ENCODE results near the gene RPRML. TPM values are rescaled to one million over a fixed set of nuclear protein-coding genes. Genes with fewer than 3 reads are reported as not detected.

The RPRML gene
- total RNA-seq, 1 donor from 2014 or later = 0.46 TPM

DNA sequence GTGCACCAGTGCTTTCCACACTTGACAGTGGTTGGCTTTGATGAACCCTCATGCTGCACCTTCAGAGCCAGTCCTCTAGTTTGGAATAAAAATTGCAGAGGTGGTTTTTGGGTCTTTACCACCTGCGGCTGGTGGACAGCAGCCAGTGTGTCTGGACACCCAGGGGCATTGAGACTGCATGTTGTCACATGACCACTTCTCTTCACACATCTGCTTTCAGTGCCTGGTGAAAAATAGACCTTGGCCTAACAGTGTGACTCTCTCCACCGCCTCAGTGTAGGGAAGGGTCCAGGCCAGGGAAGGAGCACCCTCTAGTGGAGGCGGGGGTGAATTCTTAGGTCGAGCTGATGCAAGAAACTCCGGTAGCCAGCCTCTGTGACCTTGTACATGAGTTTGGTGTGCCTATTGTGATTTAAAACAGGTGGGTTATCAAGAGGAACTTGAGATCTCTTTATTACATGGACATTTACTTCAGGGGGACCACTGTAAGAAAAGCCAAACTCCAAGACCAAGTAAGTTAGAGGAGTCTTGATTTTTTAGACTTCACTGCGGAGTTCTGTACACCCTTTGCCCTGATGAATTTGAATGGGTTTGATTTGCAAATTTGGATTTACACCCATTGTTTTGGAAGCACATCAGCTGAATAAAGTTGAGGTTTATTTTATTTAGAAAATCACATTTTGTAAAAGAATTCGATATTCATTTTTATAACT is 38.2 kb downstream of the RPRML start:
- Mint-ChIP-seq H3K4me1 (ENCODE audit: unreplicated experiment) (peaks cover 28% of the 10 kb centered on the region), H3K27ac (peak overlapping the region; percentile 37), H3K4me3 (no peak overlapping the region), H3K27me3 (peaks cover 3% of the 10 kb centered on the region), H3K9me3 (no peaks in the 10 kb centered on the region), H3K36me3 (peaks cover 10% of the 10 kb centered on the region)
- TF ChIP-seq, protein P1, sequence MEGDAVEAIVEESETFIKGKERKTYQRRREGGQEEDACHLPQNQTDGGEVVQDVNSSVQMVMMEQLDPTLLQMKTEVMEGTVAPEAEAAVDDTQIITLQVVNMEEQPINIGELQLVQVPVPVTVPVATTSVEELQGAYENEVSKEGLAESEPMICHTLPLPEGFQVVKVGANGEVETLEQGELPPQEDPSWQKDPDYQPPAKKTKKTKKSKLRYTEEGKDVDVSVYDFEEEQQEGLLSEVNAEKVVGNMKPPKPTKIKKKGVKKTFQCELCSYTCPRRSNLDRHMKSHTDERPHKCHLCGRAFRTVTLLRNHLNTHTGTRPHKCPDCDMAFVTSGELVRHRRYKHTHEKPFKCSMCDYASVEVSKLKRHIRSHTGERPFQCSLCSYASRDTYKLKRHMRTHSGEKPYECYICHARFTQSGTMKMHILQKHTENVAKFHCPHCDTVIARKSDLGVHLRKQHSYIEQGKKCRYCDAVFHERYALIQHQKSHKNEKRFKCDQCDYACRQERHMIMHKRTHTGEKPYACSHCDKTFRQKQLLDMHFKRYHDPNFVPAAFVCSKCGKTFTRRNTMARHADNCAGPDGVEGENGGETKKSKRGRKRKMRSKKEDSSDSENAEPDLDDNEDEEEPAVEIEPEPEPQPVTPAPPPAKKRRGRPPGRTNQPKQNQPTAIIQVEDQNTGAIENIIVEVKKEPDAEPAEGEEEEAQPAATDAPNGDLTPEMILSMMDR (conservative IDR thresholded peaks at IDR 0.05) = peak; percentile 91
- peak; percentile 85 for DNase-seq (ENCODE audit: extremely low spot score, unreplicated experiment)

DNA sequence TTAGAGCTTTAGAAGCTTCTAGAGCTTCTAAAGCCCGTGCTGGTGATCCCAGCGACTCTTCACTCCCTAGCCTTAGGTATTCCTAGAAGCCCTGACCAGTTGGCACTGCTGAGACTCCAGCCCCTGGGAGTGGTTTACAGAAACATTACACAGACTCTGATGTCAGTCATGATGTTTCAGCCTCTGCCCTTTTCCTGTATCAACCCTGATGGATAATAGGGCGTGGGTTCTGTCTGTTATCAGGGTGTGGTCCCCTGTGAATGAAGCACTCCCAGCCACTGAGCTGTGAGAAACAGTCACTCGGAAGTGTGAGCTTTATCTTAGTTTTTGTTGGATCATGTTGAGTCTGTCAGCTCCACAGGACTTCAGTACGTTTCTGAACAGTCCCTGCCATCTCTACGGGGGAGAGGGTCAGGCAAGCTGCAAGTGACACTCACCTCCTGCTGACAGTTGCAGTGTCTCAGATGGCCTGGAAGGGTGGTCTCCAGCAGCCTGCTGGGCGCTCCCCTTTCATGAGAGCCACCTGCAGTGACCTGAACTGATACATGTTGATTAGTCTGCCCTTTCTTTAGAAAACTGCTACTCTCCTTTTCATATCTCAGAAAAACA is 43.3 kb downstream of the RPRML start:
- TF ChIP-seq, protein P1 (conservative IDR thresholded peaks at IDR 0.05) = no peak
- Mint-ChIP-seq H3K9me3 (no peaks in the 10 kb centered on the region), H3K27me3 (no peaks in the 10 kb centered on the region), H3K36me3 (peaks cover 33% of the 10 kb centered on the region), H3K4me3 (no peak overlapping the region), H3K4me1 (ENCODE audit: unreplicated experiment) (peaks cover 2% of the 10 kb centered on the region), H3K27ac (peak overlapping the region; percentile 46)
- DNase-seq (ENCODE audit: extremely low spot score, unreplicated experiment) = no peak

DNA sequence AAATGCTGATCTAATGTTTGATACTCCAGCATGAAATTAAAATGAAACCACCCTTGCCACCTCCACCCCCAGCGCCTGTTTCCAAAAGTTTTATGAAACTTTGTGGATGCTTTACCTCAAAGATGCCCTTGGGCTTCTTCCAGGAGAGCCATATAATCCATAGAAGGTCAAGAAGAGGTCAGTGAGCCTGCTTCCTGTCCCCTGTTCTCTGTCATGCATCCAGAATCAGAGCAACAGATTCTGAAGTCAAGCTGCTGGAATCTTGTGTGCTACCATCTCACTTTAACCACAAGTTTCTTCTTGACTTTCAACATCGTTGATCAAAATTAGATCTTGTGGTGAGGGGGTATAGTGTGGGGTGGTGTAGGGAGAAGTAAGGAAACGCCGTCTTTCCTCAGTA is 47.5 kb downstream of the RPRML start:
- Mint-ChIP-seq H3K27me3 (no peaks in the 10 kb centered on the region), H3K9me3 (no peaks in the 10 kb centered on the region), H3K4me1 (ENCODE audit: unreplicated experiment) (peaks cover 31% of the 10 kb centered on the region), H3K4me3 (no peak overlapping the region), H3K27ac (no peak overlapping the region), H3K36me3 (peaks cover 25% of the 10 kb centered on the region)
- no peak for DNase-seq (ENCODE audit: extremely low spot score, unreplicated experiment)
- TF ChIP-seq, protein P1 (conservative IDR thresholded peaks at IDR 0.05) = no peak

DNA sequence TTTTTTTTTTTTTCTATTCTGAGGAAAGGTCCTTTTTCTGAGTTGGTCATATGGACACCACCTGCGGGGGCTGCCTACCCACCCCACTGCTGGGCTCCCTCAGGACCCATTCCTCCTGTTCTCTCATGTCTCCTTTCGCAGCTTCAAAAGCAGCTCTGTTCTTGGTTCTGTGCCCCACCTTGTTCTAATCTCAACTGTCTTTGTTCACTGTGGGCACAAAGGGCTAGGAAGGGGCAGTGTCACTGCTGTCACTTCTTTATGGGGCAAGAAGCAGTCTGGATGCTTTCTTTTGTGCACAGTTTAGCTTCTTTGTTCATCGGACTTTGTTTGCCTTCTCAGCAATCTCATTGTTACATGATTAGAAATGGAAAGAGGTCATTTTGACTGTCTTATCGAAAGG is 49.0 kb downstream of the RPRML start:
- TF ChIP-seq, protein P1 (conservative IDR thresholded peaks at IDR 0.05) = no peak
- H3K27me3 Mint-ChIP-seq = no peaks in the 10 kb centered on the region
- H3K4me1 Mint-ChIP-seq (ENCODE audit: unreplicated experiment) = peaks cover 44% of the 10 kb centered on the region
- H3K27ac Mint-ChIP-seq = peak overlapping the region; percentile 62
- peaks cover 17% of the 10 kb centered on the region for H3K36me3 Mint-ChIP-seq
- H3K9me3 Mint-ChIP-seq = no peaks in the 10 kb centered on the region
- peak overlapping the region; percentile 27 for H3K4me3 Mint-ChIP-seq
- DNase-seq (ENCODE audit: extremely low spot score, unreplicated experiment) = no peak

DNA sequence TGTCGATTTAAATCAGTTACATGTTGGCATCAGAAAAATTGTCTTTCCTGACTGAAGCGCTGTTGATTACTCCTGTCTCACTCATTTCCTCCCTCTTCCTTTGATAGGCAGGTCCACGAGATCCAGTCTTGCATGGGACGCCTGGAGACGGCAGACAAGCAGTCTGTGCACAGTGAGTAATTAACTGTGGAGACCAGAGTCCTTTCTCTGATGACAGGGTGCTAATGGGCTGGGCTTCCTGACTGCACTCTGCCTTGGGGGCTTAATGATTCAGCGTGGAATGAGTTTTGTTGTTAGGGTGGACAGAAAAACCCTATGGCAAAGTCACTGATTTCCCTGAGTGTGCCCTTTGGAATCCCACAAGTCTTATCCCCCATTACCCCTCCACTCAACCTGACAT is 49.6 kb downstream of the RPRML start:
- H3K4me1 Mint-ChIP-seq (ENCODE audit: unreplicated experiment) = peaks cover 49% of the 10 kb centered on the region
- no peak for DNase-seq (ENCODE audit: extremely low spot score, unreplicated experiment)
- no peaks in the 10 kb centered on the region for H3K27me3 Mint-ChIP-seq
- H3K36me3 Mint-ChIP-seq = peaks cover 16% of the 10 kb centered on the region
- H3K4me3 Mint-ChIP-seq = peak overlapping the region; percentile 45
- no peaks in the 10 kb centered on the region for H3K9me3 Mint-ChIP-seq
- H3K27ac Mint-ChIP-seq = peak overlapping the region; percentile 63
- TF ChIP-seq, protein P1 (conservative IDR thresholded peaks at IDR 0.05) = no peak

All from type B pancreatic cell (in vitro differentiated cells).